Type B pancreatic cell (in vitro differentiated cells): Measurements from ENCODE around the gene MYOF. TPM values are rescaled to one million over a fixed set of nuclear protein-coding genes. Genes with fewer than 3 reads are reported as not detected.

Source experiments
- DNase-seq: peaks from one replicate; pipeline ENCODE4 v3.0.0; 2021; ENCODE audit warnings: mixed read lengths; ENCODE audit not compliant: unreplicated experiment; ENCODE audit errors: extremely low spot score
- H3K27ac Mint-ChIP-seq: 2 replicates; pipeline ENCODE4 v1.8.0; 2021; ENCODE audit warnings: mild to moderate bottlenecking, mixed read lengths
- H3K27me3 Mint-ChIP-seq: 2 replicates; pipeline ENCODE4 v1.8.0; 2021; ENCODE audit warnings: mixed read lengths
- H3K36me3 Mint-ChIP-seq: 2 replicates; pipeline ENCODE4 v1.8.0; 2021; ENCODE audit warnings: mixed read lengths
- H3K4me1 Mint-ChIP-seq: one replicate; pipeline ENCODE4 v1.8.0; 2021; ENCODE audit warnings: mixed read lengths; ENCODE audit not compliant: unreplicated experiment
- H3K4me3 Mint-ChIP-seq: 2 replicates; pipeline ENCODE4 v1.8.0; 2021; ENCODE audit warnings: mild to moderate bottlenecking, mixed read lengths
- H3K9me3 Mint-ChIP-seq: 2 replicates; pipeline ENCODE4 v1.8.0; 2021; ENCODE audit warnings: mixed read lengths
- total RNA-seq: library from RNA; stranded (reverse); gene quantifications from 2 replicates; pipeline ENCODE4 v1.2.1, GENCODE V29; 2021; ENCODE audit warnings: low replicate concordance
- TF ChIP-seq, protein P1 (sequence below): fragments of 200-600 bp; sonication (generic); conservative IDR thresholded peaks from 2 replicates; pipeline ENCODE4 v1.5.0; 2021; ENCODE audit warnings: antibody characterized with exemption, mild to moderate bottlenecking

The MYOF gene
- total RNA-seq, 1 donor from 2014 or later: 49.4 TPM

DNA sequence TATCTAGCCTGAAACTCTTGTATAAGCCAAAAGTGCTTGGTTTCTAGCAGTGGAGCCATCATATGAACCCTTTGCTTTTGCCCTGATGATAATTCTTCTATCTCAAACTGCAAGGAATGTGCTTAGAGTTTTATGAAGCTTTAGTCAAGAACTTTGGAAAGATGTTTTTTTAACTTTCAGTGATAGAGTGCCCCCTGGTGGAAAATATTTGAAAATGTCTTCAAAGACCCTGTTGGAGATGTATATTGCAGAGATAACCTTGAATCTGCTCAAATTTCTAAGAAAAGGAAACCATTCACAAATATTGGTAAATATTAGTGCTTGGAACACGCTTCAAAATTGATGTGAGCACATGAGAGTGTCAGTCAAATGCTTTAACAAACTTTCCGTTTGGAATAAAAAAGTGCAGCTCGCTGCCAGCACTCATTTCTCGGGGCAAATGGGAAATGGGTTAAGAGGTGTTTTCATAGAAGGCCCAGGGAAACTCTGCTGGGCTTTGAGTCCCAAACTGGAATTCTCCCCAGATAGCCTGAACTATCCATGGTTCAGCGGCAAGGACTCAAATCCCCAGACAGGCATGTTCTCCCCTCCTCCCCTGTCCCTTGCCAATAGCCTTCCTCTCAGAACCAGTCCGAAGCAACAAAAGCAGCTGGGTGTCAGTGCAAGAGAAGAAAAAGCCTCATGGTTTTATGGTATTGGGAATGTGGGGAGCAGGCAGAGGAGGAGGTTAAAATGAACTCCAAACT, 129.3 kb downstream of the MYOF start:
- H3K4me3 Mint-ChIP-seq: no peak overlapping the region
- TF ChIP-seq, protein P1, sequence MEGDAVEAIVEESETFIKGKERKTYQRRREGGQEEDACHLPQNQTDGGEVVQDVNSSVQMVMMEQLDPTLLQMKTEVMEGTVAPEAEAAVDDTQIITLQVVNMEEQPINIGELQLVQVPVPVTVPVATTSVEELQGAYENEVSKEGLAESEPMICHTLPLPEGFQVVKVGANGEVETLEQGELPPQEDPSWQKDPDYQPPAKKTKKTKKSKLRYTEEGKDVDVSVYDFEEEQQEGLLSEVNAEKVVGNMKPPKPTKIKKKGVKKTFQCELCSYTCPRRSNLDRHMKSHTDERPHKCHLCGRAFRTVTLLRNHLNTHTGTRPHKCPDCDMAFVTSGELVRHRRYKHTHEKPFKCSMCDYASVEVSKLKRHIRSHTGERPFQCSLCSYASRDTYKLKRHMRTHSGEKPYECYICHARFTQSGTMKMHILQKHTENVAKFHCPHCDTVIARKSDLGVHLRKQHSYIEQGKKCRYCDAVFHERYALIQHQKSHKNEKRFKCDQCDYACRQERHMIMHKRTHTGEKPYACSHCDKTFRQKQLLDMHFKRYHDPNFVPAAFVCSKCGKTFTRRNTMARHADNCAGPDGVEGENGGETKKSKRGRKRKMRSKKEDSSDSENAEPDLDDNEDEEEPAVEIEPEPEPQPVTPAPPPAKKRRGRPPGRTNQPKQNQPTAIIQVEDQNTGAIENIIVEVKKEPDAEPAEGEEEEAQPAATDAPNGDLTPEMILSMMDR: peak; percentile 89
- H3K9me3 Mint-ChIP-seq: peaks cover 3% of the 10 kb centered on the region
- H3K4me1 Mint-ChIP-seq: peaks cover 7% of the 10 kb centered on the region
- H3K27ac Mint-ChIP-seq: no peak overlapping the region
- H3K36me3 Mint-ChIP-seq: peaks cover 3% of the 10 kb centered on the region
- no peak for DNase-seq
- no peaks in the 10 kb centered on the region for H3K27me3 Mint-ChIP-seq

DNA sequence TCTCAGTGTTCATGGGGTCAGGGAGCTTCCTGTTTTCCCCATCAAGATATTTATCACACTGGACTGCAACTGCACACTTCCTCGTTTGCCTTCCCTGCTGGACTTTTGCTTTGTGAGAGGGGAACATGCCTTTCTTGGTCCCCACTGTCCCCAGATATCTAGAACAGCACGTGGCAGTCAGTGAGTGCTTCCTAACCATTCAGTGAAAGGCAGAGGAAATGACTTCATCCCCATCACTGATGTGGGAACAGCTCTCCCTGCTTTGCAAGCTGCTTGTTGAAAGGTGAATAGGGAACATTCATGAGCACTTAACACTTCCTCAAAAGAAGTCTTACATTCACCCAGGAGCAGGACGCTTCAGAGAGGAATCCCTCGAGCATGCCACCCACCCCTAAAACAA, 135.4 kb downstream of the MYOF start:
- no peaks in the 10 kb centered on the region for H3K27me3 Mint-ChIP-seq
- H3K27ac Mint-ChIP-seq: no peak overlapping the region
- TF ChIP-seq, protein P1: no peak
- no peak overlapping the region for H3K4me3 Mint-ChIP-seq
- no peaks in the 10 kb centered on the region for H3K9me3 Mint-ChIP-seq
- no peak for DNase-seq
- peaks cover 5% of the 10 kb centered on the region for H3K36me3 Mint-ChIP-seq
- H3K4me1 Mint-ChIP-seq: peaks cover 5% of the 10 kb centered on the region

DNA sequence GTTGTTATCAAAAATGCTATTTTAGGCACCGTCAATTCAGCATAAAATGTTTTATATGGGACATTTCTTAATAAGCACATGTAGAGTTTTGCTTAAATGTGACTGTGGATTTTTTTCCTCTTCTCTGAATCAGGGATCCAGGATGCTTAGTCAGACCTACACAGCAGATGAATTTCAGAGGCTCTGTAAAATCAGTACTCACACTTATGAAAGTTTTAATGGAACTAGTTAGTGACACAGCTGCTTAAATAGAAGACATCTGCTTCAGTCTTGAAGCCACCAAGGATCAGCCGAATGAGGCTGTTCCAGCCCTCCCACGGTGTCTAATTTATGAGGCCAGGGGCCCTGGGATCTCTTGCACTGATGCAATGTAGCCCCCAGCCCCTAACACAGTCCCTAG, 136.0 kb downstream of the MYOF start:
- DNase-seq: no peak
- TF ChIP-seq, protein P1: no peak
- Mint-ChIP-seq H3K4me3 (no peak overlapping the region), H3K36me3 (peaks cover 5% of the 10 kb centered on the region), H3K27ac (no peak overlapping the region), H3K9me3 (no peaks in the 10 kb centered on the region), H3K27me3 (no peaks in the 10 kb centered on the region), H3K4me1 (peaks cover 5% of the 10 kb centered on the region)

DNA sequence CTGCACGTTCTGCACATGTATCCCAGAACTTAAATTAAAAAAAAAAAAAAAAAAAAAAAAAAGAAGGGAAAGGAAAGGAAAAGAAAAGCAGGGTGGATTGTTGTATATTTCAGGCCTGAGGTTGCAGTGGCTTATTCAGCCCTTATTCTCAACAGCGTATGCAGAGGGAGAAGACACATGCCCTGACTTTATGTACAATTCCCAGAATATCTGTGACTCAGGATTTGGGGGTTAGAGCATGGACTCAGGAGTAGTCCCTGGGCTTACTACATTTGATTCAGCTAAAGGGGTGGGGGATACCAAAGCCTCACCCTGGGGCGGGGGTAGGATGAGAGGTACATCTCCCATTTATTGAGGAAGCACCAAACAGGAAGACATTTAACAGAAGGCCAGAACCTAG, 137.4 kb downstream of the MYOF start:
- TF ChIP-seq, protein P1: no peak
- Mint-ChIP-seq H3K27ac (no peak overlapping the region), H3K36me3 (peaks cover 11% of the 10 kb centered on the region), H3K4me3 (no peak overlapping the region), H3K4me1 (peaks cover 5% of the 10 kb centered on the region), H3K27me3 (no peaks in the 10 kb centered on the region), H3K9me3 (no peaks in the 10 kb centered on the region)
- DNase-seq: no peak

DNA sequence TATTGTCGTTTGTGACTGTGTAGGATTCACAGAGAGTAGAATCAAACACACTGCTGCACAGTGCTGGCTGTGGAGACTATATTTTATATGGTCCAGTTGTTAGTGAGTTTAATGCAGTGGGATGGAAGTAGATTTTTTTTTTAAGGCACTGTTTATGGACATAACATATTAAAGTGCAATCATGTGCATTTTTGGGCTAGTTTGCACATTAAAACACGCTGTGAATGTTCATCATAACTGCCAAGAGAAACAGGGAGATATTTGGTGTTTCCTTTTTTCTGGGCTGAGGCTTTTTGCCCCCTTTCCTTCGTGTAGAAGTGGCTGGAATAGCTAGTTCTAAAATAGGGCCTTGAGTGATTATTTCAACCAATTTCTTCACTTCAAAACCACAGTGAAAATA, 139.2 kb downstream of the MYOF start:
- Mint-ChIP-seq H3K27ac (no peak overlapping the region), H3K36me3 (peaks cover 11% of the 10 kb centered on the region), H3K4me1 (peaks cover 5% of the 10 kb centered on the region), H3K4me3 (no peak overlapping the region), H3K27me3 (no peaks in the 10 kb centered on the region), H3K9me3 (no peaks in the 10 kb centered on the region)
- no peak for DNase-seq
- TF ChIP-seq, protein P1: no peak
